HFFc6 (cell line): ENCODE measurements around the gene OCIAD1. TPM values are rescaled to one million over a fixed set of nuclear protein-coding genes. Genes with fewer than 3 reads are reported as not detected.

Experiments used
- DNase-seq: peaks from one replicate; pipeline ENCODE4 v3.0.0-alpha.2; 2018
- H3K27ac Mint-ChIP-seq: 2 replicates; pipeline ENCODE4 v1.8.0; 2020; ENCODE audit warnings: mild to moderate bottlenecking, mixed read lengths
- H3K27me3 Mint-ChIP-seq: 2 replicates; pipeline ENCODE4 v1.8.0; 2021; ENCODE audit warnings: mild to moderate bottlenecking, moderate library complexity, mixed read lengths; ENCODE audit not compliant: insufficient read depth
- H3K36me3 Mint-ChIP-seq: 2 replicates; pipeline ENCODE4 v1.8.0; 2021; ENCODE audit warnings: low read depth, mixed read lengths
- H3K4me1 Mint-ChIP-seq: 2 replicates; pipeline ENCODE4 v1.8.0; 2020; ENCODE audit warnings: low read depth, mixed read lengths
- H3K4me3 Mint-ChIP-seq: 2 replicates; pipeline ENCODE4 v1.8.0; 2020; ENCODE audit warnings: mild to moderate bottlenecking, moderate library complexity, mixed read lengths
- H3K9me3 Mint-ChIP-seq: 2 replicates; pipeline ENCODE4 v1.8.0; 2020; ENCODE audit warnings: mild to moderate bottlenecking, mixed read lengths
- CTCF ChIP-seq: fragments of 200-600 bp; sonication (generic); IDR thresholded peaks from 2 replicates; pipeline ENCODE4 v1.5.0; 2021; ENCODE audit warnings: antibody characterized with exemption, mild to moderate bottlenecking
- total RNA-seq, 6 experiments: library from RNA; stranded (reverse); fragmentation: NEBNext Ultra II Directional; extraction: Animal tissue kit (Norgen Biotek cat#: 25700); gene quantifications; 2 replicates in 1 of 6; 3 replicates in 5 of 6; pipeline ENCODE4 v1.2.3, GENCODE V29; 2021

Gene OCIAD1
- total RNA-seq, 6 experiments from 2014 or later, result 125 to 153 (median 136) TPM

GRCh38 chr4:48790561-48790960 lies 40.3 kb upstream of the OCIAD1 start:
- no peak for DNase-seq
- no peaks in the 10 kb centered on the region for H3K36me3 Mint-ChIP-seq
- H3K9me3 Mint-ChIP-seq, result no peaks in the 10 kb centered on the region
- H3K4me3 Mint-ChIP-seq, result no peak overlapping the region
- TF ChIP-seq CTCF, result no peak
- H3K4me1 Mint-ChIP-seq, result 0 out of 2 replicates have a peak, but pooled peaks cover 6% of the 10 kb centered on the region
- H3K27ac Mint-ChIP-seq, result no peak overlapping the region
- no peaks in the 10 kb centered on the region for H3K27me3 Mint-ChIP-seq

GRCh38 chr4:48791313-48791712 lies 39.6 kb upstream of the OCIAD1 start:
- no peak overlapping the region for H3K4me3 Mint-ChIP-seq
- H3K4me1 Mint-ChIP-seq, result 0 out of 2 replicates have a peak, but pooled peaks cover 6% of the 10 kb centered on the region
- no peaks in the 10 kb centered on the region for H3K9me3 Mint-ChIP-seq
- no peaks in the 10 kb centered on the region for H3K27me3 Mint-ChIP-seq
- TF ChIP-seq CTCF, result no peak
- DNase-seq, result no peak
- H3K36me3 Mint-ChIP-seq, result no peaks in the 10 kb centered on the region
- no peak overlapping the region for H3K27ac Mint-ChIP-seq

GRCh38 chr4:48792348-48793006 lies 38.4 kb upstream of the OCIAD1 start:
- Mint-ChIP-seq H3K27ac (no peak overlapping the region), H3K27me3 (no peaks in the 10 kb centered on the region), H3K9me3 (no peaks in the 10 kb centered on the region), H3K4me3 (no peak overlapping the region), H3K4me1 (0 out of 2 replicates have a peak, but pooled peaks cover 6% of the 10 kb centered on the region), H3K36me3 (no peaks in the 10 kb centered on the region)
- DNase-seq, result no peak
- TF ChIP-seq CTCF, result no peak

- Mint-ChIP-seq H3K27me3 (no peaks in the 10 kb centered on the region), H3K27ac (no peak overlapping the region), H3K4me1 (peaks cover 16% of the 10 kb centered on the region), H3K9me3 (no peaks in the 10 kb centered on the region), H3K36me3 (no peaks in the 10 kb centered on the region), H3K4me3 (no peak overlapping the region)
- no peak for TF ChIP-seq CTCF
- DNase-seq, result no peak
These were observed 35.8 kb upstream of the OCIAD1 start for GRCh38 chr4:48795108-48795507.

- no peak for DNase-seq
- Mint-ChIP-seq H3K27ac (no peak overlapping the region), H3K9me3 (no peaks in the 10 kb centered on the region), H3K4me1 (peaks cover 14% of the 10 kb centered on the region), H3K27me3 (no peaks in the 10 kb centered on the region), H3K36me3 (no peaks in the 10 kb centered on the region), H3K4me3 (no peak overlapping the region)
- TF ChIP-seq CTCF, result no peak
These were observed 34.5 kb upstream of the OCIAD1 start for GRCh38 chr4:48796191-48796926.
